ENCODE data around the gene CBX8.

CBX8 gene

DNA sequence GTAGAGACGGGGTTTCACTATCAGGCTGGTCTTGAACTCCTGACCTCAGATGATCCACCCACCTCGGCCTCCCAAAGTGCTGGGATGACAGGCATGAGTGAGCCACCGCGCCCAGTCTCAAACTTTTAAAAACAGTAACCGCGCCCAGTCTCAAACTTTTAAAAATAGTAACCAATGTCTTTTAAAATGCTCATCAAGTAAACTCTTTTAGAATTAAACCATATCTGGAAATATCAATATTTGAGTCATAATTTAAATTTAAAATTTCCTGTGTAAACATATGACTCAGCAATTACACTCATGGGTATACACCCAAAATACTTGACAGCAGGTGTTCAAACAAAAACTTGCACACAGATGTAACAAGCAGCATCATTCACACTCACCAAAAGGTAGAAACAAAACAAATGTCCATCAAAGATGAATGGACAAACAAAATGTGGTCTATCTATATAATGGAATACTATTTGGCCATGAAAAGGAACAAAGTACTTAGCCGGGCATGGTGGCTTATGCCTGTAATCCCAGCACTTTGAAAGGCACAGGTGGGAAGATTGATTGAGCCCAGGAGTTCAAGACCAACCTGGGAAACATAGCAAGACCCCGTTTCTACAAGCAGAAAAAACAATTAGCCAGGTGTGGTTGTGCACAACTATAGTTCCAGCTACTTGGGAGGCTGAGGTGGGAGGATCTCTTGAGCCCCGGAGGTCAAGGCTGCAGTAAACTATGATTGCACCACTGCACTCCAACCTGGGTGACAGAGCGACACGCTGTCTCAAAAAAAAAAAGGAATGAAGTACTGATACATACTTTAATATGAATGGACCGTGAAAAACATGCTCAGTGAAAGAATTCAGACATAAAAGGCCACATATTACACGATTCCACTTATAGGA lies 46.0 kb downstream of the CBX8 start:
- DNase-seq (ENCODE audit: low read depth), result no peak

DNA sequence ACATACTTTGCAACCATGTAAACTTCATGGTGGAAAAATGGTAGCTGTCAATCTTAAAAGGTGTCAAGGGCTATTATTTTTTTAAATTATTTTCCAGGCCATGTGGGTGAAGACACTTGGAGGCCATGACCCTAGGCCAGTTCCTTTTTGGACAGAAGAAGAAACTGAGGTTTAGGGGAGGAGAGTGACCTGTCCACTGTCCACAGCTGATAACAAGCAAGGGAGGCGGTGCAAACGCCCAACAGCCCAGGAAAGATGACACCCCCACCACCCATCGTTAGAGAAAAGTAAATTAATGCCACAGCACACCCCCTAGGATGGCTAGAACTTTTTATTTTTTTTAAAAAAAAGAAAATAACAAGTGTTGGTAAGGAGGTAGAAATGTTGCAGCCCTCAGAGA lies 46.9 kb downstream of the CBX8 start:
- DNase-seq (ENCODE audit: low read depth), result no peak

DNA sequence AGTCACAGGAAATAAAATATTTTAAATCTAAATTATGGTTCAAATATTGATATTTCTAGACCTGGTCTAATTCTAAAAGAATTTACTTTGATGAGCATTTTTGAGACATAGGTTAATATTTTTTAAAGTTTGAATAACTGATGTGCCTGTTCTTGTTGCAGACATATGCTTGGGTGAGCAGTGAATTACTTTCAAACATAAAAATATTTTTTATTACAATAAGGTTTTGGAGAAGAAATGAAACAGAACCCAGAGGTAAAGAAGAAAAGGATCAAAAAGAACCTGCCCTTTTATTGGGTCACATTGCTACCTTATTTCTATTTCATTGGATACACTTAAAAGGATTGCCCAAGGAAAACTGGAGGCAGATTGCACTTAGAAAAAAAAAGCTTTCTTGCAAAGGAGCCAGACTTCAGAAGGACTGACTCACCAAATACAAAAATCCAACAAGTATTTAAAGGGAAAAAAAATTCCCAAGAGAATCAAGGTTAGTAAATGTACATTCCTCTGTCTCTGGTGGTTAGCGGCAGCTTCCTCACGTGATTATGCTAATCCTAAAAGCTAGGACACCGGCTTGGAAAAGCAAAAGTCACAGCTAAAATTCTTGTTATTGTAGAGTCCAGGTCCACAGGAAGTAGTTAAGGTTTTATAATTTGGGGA lies 47.6 kb downstream of the CBX8 start:
- DNase-seq (ENCODE audit: low read depth), result no peak

DNA sequence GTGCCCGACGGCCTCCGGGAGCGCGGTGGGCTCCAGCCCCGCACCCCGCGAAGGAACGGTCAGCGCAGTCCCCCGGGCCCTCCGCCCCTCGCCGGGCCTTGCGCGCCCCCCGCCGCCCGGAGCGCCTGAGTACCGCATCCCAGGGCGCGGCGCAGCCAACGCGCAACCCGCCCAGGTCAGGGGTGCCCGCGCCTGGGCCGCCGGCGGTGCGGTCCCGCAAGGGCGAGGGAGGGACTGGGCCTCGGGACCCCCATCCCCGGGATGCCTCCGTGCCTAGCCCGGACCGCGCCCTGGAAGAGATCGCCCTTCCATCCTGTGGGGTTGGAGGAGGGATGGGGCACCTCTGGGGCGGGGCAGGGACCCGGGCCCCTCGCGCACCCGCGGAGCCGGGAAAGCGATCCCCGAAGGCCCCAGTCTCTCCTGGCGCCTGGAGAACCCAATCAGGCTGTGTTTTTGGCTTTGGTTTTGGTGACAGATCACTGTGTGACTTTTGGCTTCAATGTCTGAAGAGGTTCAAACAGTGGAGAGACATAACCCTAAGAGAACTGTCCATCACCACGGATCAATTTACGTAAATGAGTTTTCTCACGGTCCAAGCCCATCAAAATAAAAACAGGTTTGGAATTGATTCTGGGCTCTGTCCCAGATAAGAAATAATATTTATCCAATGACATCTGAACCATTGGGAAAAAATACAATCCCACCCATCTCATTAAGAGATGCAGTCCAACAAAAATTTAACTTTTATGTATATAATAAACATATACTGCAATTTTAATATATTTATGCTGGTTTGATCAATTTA lies 48.4 kb downstream of the CBX8 start:
- DNase-seq (ENCODE audit: low read depth), result no peak

DNA sequence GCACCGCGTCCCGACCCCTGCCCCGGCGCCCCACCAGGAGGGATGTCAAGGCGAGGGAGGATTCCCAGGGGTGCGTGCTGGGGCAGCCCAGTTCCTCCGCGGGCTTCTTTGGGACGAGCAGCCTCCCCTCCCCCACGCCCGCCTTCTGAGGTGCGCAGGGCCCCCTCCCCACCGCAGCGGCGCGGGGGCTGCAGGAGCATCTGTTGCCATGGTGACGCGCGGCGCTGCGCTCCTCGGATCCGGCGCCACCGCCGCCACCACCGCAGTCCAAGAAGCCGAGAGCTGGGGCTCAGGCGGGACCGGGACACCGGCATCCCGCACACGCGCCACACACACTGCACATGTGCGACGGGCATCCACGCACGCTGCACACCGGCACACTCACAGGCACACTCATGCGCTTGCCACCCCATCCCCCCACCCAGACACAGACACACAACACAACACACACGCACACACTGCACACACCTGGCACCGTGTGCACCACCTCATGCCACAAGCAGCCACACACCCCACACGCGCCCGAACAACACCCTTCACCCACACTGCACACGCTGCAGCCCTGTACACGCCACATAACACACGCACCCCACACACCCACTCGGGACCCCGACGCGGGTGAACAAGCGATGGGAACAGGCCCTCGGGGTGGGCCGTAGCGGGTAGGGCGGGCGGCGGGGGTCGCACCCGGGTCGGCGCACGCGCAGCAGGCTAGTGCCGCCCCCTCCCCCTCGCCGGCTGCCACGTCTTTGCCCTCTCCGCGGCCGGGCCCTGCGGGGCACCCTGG lies 49.2 kb downstream of the CBX8 start:
- no peak for DNase-seq (ENCODE audit: low read depth)

DNA sequence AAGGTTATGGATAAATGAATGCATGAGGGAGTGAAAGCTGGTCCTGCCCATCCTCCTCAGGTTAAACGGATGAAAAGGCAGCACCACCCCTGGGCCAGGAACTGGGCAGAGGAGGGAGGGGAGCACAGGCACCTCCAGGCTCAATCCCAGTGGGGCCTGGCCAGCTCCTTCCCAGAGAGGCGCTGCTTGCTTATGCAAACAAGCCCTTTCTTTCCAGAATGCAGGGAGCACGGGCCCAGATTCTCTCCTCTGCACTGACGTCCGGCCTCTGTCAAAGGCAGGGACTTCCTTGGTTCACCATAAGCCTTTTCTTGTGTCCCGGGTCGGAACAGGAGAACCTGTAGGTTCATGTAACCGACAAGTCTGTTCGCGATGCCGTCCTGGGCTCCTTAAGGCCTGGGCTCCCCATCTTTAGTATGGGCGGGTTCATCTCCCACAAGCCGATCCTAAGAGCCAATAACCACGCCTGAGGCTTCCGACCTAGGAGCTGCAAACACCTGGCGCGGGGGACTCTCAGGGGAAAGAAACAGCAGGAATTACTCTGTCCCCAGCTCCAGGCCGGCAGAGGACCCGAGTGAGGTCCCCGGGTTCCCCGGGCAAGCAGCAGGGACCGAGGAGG lies 49.9 kb downstream of the CBX8 start:
- no peak for DNase-seq (ENCODE audit: low read depth)

DNA sequence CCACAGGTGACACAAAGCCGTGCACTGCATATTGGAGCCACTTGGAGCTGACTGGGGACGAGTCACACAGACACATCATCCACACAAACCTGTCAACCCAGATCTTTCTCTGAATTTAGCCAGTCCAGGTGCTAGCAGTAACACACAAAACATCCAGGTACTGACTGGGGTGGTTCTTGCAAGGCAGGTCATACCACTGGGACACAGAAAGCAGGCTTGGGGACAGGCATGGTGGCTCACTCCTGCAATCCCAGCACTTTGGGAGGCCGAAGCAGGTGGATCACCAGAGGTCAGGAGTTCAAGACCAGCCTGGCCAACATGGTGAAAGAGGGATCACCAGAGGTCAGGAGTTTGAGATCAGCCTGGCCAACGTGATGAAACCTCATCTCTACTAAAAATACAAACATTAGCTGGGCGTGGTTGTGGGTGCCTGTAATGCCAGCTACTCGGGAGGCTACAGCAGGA lies 51.2 kb downstream of the CBX8 start:
- DNase-seq (ENCODE audit: low read depth), result no peak

DNA sequence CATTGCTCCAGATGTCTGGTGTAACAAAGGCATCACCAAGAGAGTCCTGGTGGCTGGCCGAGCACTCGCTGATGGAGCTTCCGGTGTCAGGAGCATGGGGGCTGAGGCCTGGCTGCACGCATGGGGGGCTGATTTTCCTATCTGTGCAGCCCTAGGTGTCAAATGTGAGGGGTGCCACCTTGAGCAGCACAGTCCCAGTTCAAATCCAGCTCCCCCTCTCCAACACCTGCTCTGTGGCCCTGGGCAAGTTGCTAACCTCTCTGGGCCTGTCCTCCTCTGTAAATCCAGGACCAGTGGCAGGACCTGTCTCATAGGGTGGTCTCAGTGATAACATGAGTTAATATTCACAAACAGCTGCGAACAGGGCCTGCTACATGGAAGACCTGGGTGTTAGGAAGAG lies 53.3 kb downstream of the CBX8 start:
- DNase-seq (ENCODE audit: low read depth), result no peak

DNA sequence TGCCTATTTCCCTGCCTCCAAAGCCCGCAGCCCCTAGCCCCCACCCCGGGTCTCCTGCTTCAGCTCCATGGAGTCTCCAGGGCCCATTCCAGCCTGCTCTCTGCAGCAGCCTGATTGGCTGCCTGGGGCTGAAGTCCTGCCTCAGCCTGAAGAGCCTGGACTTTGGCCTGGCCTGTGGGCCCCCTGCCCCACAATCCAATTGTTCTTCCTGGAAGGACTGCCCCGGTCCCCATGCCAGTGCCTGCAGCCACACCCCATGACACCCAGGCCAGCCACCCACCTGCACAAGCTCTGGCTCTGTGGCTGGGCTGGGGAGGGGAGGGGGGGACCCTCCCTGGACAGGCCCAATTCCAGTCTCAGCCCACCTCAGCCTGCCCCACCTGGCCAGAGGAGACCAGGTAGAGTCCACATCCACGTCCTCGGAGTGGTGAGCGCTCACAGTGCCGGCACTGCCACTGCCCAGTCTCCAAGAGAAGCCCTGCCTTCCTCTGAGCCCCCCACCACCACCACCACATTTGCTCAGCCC lies 53.9 kb downstream of the CBX8 start:
- no peak for DNase-seq (ENCODE audit: low read depth)

DNA sequence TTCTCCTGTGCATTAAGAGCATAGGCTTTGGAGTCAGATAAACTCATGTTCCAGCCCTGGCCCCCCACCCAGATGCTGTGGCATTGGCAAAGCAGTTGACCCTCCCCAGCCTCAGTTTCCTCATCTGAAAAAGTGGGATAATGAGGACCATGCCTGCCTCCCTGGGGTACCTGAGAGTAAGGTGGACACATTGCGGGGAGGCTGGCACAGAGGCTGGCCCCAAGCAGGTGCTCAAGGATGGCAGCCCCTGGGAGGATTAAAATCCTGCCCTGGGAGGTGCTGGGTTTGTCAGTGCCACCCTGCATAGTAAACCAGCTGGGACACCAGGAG lies 54.3 kb downstream of the CBX8 start:
- no peak for DNase-seq (ENCODE audit: low read depth)
